B cell (primary cell): ENCODE data around the gene DDHD1. TPM values are rescaled to one million over a fixed set of nuclear protein-coding genes. Genes with fewer than 3 reads are reported as not detected.

Source experiments
- ATAC-seq: fragments of 200-7000 bp; cut with Tn5 transposase; one replicate; pipeline ENCODE4 v1.10.0; 2021; ENCODE audit warnings: low read depth, mild to moderate bottlenecking, moderate number of reproducible peaks, moderate library complexity
- CTCF ChIA-PET: fragments of 350-600 bp; sonication (Branson Sonifier 250); formaldehyde crosslinking; loops from one replicate; lab custom pipeline; 2021; ENCODE audit warnings: antibody characterized with exemption, inconsistent platforms; lab: Charles Lee
- POLR2A ChIA-PET: fragments of 350-600 bp; sonication (Branson Sonifier 250); formaldehyde crosslinking; loops from one replicate; lab custom pipeline; 2021; ENCODE audit warnings: antibody characterized with exemption; lab: Charles Lee
- DNase-seq: peaks from one replicate; pipeline ENCODE4 v3.0.0; 2013
- H2AFZ ChIP-seq: 2 replicates; pipeline ENCODE4 v1.6.1; 2012; ENCODE audit warnings: mild to moderate bottlenecking, low read depth, low read length; ENCODE audit not compliant: insufficient read depth, poor library complexity, severe bottlenecking
- H3K27ac ChIP-seq, 2 donors: 1 replicate in 1 of 2; 2 replicates in 1 of 2; pipeline ENCODE4 v1.5.1; 2012 to 2013; ENCODE audit warnings: low read length in 2 of 2, mild to moderate bottlenecking in 2 of 2, moderate library complexity in 1 of 2
- H3K27me3 ChIP-seq, 4 experiments: fragments of 200-600 bp in 1 of 4; sonication (generic) in 1 of 4; replicated peaks in 1 of 4; 1 replicate in 2 of 4; 2 replicates in 2 of 4; pipeline versions ENCODE4 v1.6.1 to v1.7.0; 2013 to 2016; ENCODE audit warnings: low read length in 3 of 4, mild to moderate bottlenecking in 2 of 4, mixed read lengths in 1 of 4, moderate library complexity in 1 of 4; ENCODE audit not compliant: insufficient read depth in 4 of 4, control insufficient read depth in 3 of 4; ENCODE audit errors: control extremely low read depth in 1 of 4
- H3K36me3 ChIP-seq, 2 experiments: replicated peaks in 1 of 2; 1 replicate in 1 of 2; 2 replicates in 1 of 2; pipeline versions ENCODE4 v1.6.1 to v1.7.1; 2013; ENCODE audit warnings: low read length in 1 of 2; ENCODE audit not compliant: insufficient read depth in 2 of 2, control insufficient read depth in 1 of 2; ENCODE audit errors: control extremely low read depth in 1 of 2, extremely low read depth in 1 of 2
- H3K4me1 ChIP-seq, 2 donors: fragments of 200-600 bp in 1 of 2; sonication (generic) in 1 of 2; 1 replicate in 1 of 2; 2 replicates in 1 of 2; pipeline versions ENCODE4 v1.5.1 to v1.6.1; 2013 to 2017; ENCODE audit warnings: low read length in 2 of 2; ENCODE audit not compliant: control insufficient read depth in 2 of 2, insufficient read depth in 2 of 2
- H3K4me2 ChIP-seq: replicated peaks from 2 replicates; pipeline ENCODE3; 2012; ENCODE audit warnings: mild to moderate bottlenecking, low read depth, low read length; ENCODE audit not compliant: poor library complexity, severe bottlenecking
- H3K4me3 ChIP-seq, 5 experiments: fragments of 200-600 bp in 1 of 5; sonication (generic) in 1 of 5; 1 replicate in 3 of 5; 2 replicates in 2 of 5; pipeline versions ENCODE4 v1.5.1 to v1.7.0; 2011 to 2016; ENCODE audit warnings: low read length in 4 of 5, mild to moderate bottlenecking in 4 of 5, low read depth in 2 of 5, control low read depth in 1 of 5, moderate library complexity in 1 of 5; ENCODE audit not compliant: insufficient read depth in 1 of 5; ENCODE audit errors: control extremely low read depth in 1 of 5, extremely low read depth in 1 of 5
- H3K79me2 ChIP-seq: fragments of 200-600 bp; sonication (generic); one replicate; pipeline ENCODE4 v1.6.0; 2016; ENCODE audit warnings: low read length; ENCODE audit not compliant: control insufficient read depth, insufficient read depth
- H3K9ac ChIP-seq: fragments of 200-600 bp; sonication (generic); 2 replicates; pipeline ENCODE4 v1.6.1; 2017; ENCODE audit warnings: mild to moderate bottlenecking, low read length, moderate library complexity
- H3K9me3 ChIP-seq, 3 donors: one replicate each; pipeline versions ENCODE4 v1.6.1 to v1.7.1; 2013; ENCODE audit warnings: low read length in 2 of 3; ENCODE audit not compliant: control insufficient read depth in 2 of 3, insufficient read depth in 1 of 3; ENCODE audit errors: control extremely low read depth in 1 of 3
- H4K20me1 ChIP-seq: 2 replicates; pipeline ENCODE4 v1.6.0; 2012; ENCODE audit warnings: mild to moderate bottlenecking, low read length; ENCODE audit not compliant: insufficient read depth, control insufficient read depth, poor library complexity, severe bottlenecking
- H3K27ac Mint-ChIP-seq: one replicate; pipeline ENCODE4 v1.8.0; 2021; ENCODE audit warnings: mixed read lengths
- H3K27me3 Mint-ChIP-seq: one replicate; pipeline ENCODE4 v1.8.0; 2021; ENCODE audit warnings: mixed read lengths
- H3K4me1 Mint-ChIP-seq: one replicate; pipeline ENCODE4 v1.8.0; 2021; ENCODE audit warnings: mixed read lengths
- H3K4me3 Mint-ChIP-seq: one replicate; pipeline ENCODE4 v1.8.0; 2021; ENCODE audit warnings: mixed read lengths
- H3K9me3 Mint-ChIP-seq: one replicate; pipeline ENCODE4 v1.8.0; 2022; ENCODE audit warnings: mixed read lengths; ENCODE audit not compliant: insufficient read depth
- CTCF ChIP-seq: fragments of 200-600 bp; IDR thresholded peaks from one replicate; pipeline ENCODE4 v1.8.0; 2022; ENCODE audit warnings: antibody characterized with exemption, mild to moderate bottlenecking
- EZH2 ChIP-seq: IDR thresholded peaks from 2 replicates; pipeline ENCODE4 v1.6.1; 2012; ENCODE audit warnings: borderline replicate concordance, low read depth, mild to moderate bottlenecking, moderate library complexity, low read length; ENCODE audit not compliant: insufficient read depth, poor library complexity, severe bottlenecking
- WGBS: methylation state at CpG from one replicate; pipeline ENCODE4 v1.1.5; 2013; ENCODE audit warnings: missing lambda C conversion rate; ENCODE audit not compliant: insufficient coverage; 5-methylcytosine and 5-hydroxymethylcytosine counted together
- intact Hi-C: fragments of 100-400 bp; cut with micrococcal nuclease; formaldehyde crosslinking; loops from one replicate; pipeline ENCODE4 v1.10.0; 2022
- polyA plus RNA-seq: library from polyadenylated mRNA; depleted of rRNA; stranded (reverse); fragments of >200 nt; gene quantifications from 2 replicates; pipeline ENCODE4 v1.2.3, GENCODE V29; 2012
- total RNA-seq, 2 donors: library from RNA; stranded (reverse); fragments of 120-200 nt in 1 of 2; gene quantifications; 1 replicate in 1 of 2; 2 replicates in 1 of 2; pipeline versions ENCODE4 v1.2.3 to v1.2.4, GENCODE V29; 2013 to 2022

The DDHD1 gene
- total and polyA plus RNA-seq, 2 donors (not counting 1 experiment from before 2014, with no cell fraction given), result 7.1 to 75.4 TPM

- H3K4me3 ChIP-seq, result no peak overlapping the region
- no peak overlapping the region for H2AFZ ChIP-seq
- ATAC-seq, result no peak
- peaks cover 34 to 51% of the 10 kb centered on the region in 2 donors for H3K4me1 ChIP-seq
- H3K4me3 Mint-ChIP-seq, result peak overlapping the region; percentile 72
- H3K4me2 ChIP-seq, result peak overlapping the region; percentile 62
- DNase-seq, result no peak
- H3K9me3 ChIP-seq, result peaks cover 0 to 7% (median 7%) of the 10 kb centered on the region in 3 donors
- H3K27me3 ChIP-seq, result no peaks in the 10 kb centered on the region
- no CpG with 5 or more reads among the region's 3 CpGs for WGBS
- no peaks in the 10 kb centered on the region for H3K36me3 ChIP-seq
- H3K27ac ChIP-seq, result peak overlapping the region in 1 of 2 donors; percentile 40
- peak overlapping the region; percentile 31 for H3K9ac ChIP-seq
- H3K27ac Mint-ChIP-seq, result no peak overlapping the region
- peaks cover 3% of the 10 kb centered on the region for H3K9me3 Mint-ChIP-seq
- TF ChIP-seq CTCF (no peak), EZH2 (no peak)
- no peaks in the 10 kb centered on the region for H3K27me3 Mint-ChIP-seq
- H4K20me1 ChIP-seq, result peaks cover 72% of the 10 kb centered on the region
- intact Hi-C loops, result no loop called here
- ChIA-PET POLR2A (no interaction called here), CTCF (no interaction called here)
- H3K4me1 Mint-ChIP-seq, result peaks cover 61% of the 10 kb centered on the region
- peaks cover 100% of the 10 kb centered on the region for H3K79me2 ChIP-seq
Observed at GRCh38 chr14:53146739-53147138, 6.4 kb downstream of the DDHD1 start.

- peaks cover 100% of the 10 kb centered on the region for H3K79me2 ChIP-seq
- POLR2A ChIA-PET, result no interaction called here
Observed at GRCh38 chr14:53144244-53144643, 8.9 kb downstream of the DDHD1 start.

More at GRCh38 chr14:53144244-53144643, 8.9 kb downstream of the DDHD1 start:
- Mint-ChIP-seq H3K27me3 (no peaks in the 10 kb centered on the region), H3K4me1 (peaks cover 37% of the 10 kb centered on the region), H3K27ac (no peak overlapping the region), H3K9me3 (peaks cover 16% of the 10 kb centered on the region), H3K4me3 (no peak overlapping the region)
- CTCF ChIA-PET, result no interaction called here
- intact Hi-C loops, result no loop called here
- no CpG with 5 or more reads among the region's 1 CpG for WGBS
- Histone ChIP-seq H3K4me2 (no peak overlapping the region), H3K4me3 (no peak overlapping the region), H3K36me3 (no peaks in the 10 kb centered on the region), H3K27me3 (no peaks in the 10 kb centered on the region), H2AFZ (no peak overlapping the region), H3K4me1 (peaks cover 15 to 27% of the 10 kb centered on the region in 2 donors), H3K9ac (no peak overlapping the region), H4K20me1 (peaks cover 62% of the 10 kb centered on the region), H3K9me3 (peaks cover 10 to 29% (median 11%) of the 10 kb centered on the region in 3 donors), H3K27ac (no peak overlapping the region)
- TF ChIP-seq EZH2, result no peak
- TF ChIP-seq CTCF, result no peak
- ATAC-seq, result no peak
- DNase-seq, result no peak
